IPS-20b (cell line): Measurements from ENCODE around the gene GID8.
A peak's percentile ranks its signal among the peaks of the same experiment; 100 is the strongest.

Experiments used
- H3K27ac ChIP-seq: one replicate; pipeline ENCODE4 v1.5.1; 2013; ENCODE audit warnings: low read length
- H3K27me3 ChIP-seq: 2 replicates; pipeline ENCODE4 v1.6.1; 2013; ENCODE audit warnings: mild to moderate bottlenecking, low read length, inconsistent platforms; ENCODE audit not compliant: insufficient read depth
- H3K36me3 ChIP-seq: 2 replicates; pipeline ENCODE4 v1.6.1; 2013; ENCODE audit warnings: low read depth, mild to moderate bottlenecking, inconsistent platforms, low read length, moderate library complexity; ENCODE audit not compliant: insufficient read depth
- H3K4me1 ChIP-seq: 2 replicates; pipeline ENCODE4 v1.6.1; 2013; ENCODE audit warnings: mild to moderate bottlenecking, control low read depth, inconsistent platforms, low read length, moderate library complexity; ENCODE audit not compliant: insufficient read depth
- H3K4me3 ChIP-seq: 2 replicates; pipeline ENCODE4 v1.5.1; 2013; ENCODE audit warnings: mild to moderate bottlenecking, low read length, inconsistent platforms
- H3K9ac ChIP-seq: 2 replicates; pipeline ENCODE4 v1.6.1; 2013; ENCODE audit warnings: low read depth, mild to moderate bottlenecking, inconsistent platforms, low read length, moderate library complexity
- H3K9me3 ChIP-seq: 2 replicates; pipeline ENCODE4 v1.6.1; 2013; ENCODE audit warnings: mild to moderate bottlenecking, low read depth, low read length, inconsistent platforms; ENCODE audit not compliant: insufficient read depth

The GID8 gene

DNA sequence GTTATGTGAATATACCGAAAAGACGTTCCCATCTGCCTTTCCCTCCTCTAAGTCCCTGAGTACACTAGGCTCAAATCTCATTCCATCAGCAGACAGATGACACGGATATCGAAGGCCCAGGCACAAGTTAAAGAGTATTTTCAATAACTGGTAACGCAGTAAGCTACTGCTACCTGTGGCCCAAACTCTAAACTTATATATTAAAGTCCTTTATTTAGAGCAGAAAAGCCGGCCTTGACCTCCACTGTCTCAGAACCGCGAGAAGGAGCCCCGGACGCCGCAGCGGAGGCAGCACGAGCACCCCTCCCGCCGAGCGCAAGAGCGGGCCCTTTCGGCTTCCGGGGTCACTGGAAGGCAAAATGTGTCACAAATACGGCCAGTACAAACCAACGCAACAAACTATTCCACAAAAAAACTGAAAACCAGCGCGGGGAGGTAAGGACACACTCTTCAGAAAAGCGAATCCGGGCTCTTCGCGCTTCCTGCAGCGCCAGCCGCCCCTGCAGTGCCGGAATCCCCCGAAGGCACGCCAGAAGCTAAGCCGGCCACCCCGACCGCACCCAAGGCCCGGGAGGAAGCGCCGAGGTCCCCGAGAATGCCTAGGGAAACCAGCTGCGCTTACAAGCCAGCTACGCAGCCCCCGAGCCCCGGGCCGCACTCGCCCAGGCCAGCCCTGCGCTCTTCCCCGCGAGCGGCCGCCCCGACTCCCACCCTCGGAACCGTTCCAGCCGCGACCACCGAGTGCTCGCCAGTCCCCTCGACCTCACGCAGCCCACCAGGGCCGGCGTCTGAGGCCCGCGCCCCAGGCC, 12.3 kb upstream of the GID8 start:
- H3K9ac ChIP-seq, result peak overlapping the region; percentile 92
- 0 out of 2 replicates have a peak, but pooled peaks cover 5% of the 10 kb centered on the region for H3K36me3 ChIP-seq
- H3K4me3 ChIP-seq, result peak overlapping the region; percentile 99
- no peaks in the 10 kb centered on the region for H3K27me3 ChIP-seq
- H3K27ac ChIP-seq, result peak overlapping the region; percentile 45
- H3K9me3 ChIP-seq, result no peaks in the 10 kb centered on the region
- H3K4me1 ChIP-seq, result peaks cover 41% of the 10 kb centered on the region

- Histone ChIP-seq H3K9ac (peak within 1 kb of the TSS; percentile 92), H3K4me3 (peak within 1 kb of the TSS; percentile 99), H3K27me3 (no peaks in the 10 kb centered on the region), H3K9me3 (no peaks in the 10 kb centered on the region), H3K36me3 (0 out of 2 replicates have a peak, but pooled peaks cover 7% of the 10 kb centered on the region), H3K4me1 (peaks cover 49% of the 10 kb centered on the region), H3K27ac (peak within 1 kb of the TSS; percentile 95)
Observed at GRCh38 chr20:62926229-62927127, 11.5 kb upstream of the GID8 start, which contains the start of gene DIDO1. DIDO1 (minus strand) TSS chr20:62926505.

GRCh38 chr20:62927128-62927705, 10.7 kb upstream of the GID8 start:
- Histone ChIP-seq H3K4me1 (peaks cover 53% of the 10 kb centered on the region), H3K9ac (peak overlapping the region; percentile 92; the same call in 1 of the 2 replicates), H3K36me3 (0 out of 2 replicates have a peak, but pooled peaks cover 7% of the 10 kb centered on the region), H3K27ac (peak overlapping the region; percentile 95), H3K27me3 (no peaks in the 10 kb centered on the region), H3K9me3 (no peaks in the 10 kb centered on the region), H3K4me3 (peak overlapping the region; percentile 99)

DNA sequence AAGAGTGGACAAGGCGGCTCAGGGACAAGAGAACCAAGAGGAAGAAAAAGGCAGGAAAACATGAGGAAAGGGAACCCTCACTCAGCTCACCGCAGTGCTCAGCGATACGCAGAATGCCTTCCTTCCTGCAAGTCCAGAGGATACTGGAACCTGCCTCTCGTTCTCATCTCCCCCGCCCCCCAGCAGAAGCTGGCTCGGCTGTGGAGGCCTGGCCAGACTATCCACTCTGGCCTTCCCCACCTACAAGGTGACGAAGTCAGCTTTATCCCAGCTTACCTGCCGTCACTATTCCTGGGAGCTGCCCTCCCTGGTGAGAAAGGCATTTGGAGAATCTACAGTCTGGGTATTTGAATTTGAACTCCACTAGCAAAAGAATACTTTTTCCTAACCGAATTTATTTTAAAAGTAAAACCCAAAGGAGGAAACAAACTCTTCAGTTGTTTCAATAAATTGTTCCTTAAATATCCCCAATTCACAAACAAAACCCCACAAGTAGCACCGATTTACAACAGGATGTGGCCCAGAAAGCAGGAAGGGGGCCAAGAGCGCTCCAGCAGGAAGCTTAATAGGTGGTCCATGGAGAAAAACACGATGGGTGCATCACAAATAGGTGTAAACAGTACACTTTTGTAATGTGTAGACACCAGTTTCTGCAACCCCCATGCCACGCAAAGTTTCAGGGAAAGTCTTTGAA, 9.6 kb upstream of the GID8 start:
- Histone ChIP-seq H3K4me3 (peak overlapping the region; percentile 99), H3K27ac (peak overlapping the region; percentile 95), H3K9me3 (no peaks in the 10 kb centered on the region), H3K9ac (peak overlapping the region; percentile 92), H3K36me3 (peaks cover 16% of the 10 kb centered on the region; the same call in 1 of the 2 replicates), H3K27me3 (no peaks in the 10 kb centered on the region), H3K4me1 (peaks cover 45% of the 10 kb centered on the region)

- H3K9me3 ChIP-seq, result no peaks in the 10 kb centered on the region
- peaks cover 23% of the 10 kb centered on the region for H3K36me3 ChIP-seq
- peak overlapping the region; percentile 99 for H3K4me3 ChIP-seq
- H3K27me3 ChIP-seq, result no peaks in the 10 kb centered on the region
- H3K4me1 ChIP-seq, result peaks cover 43% of the 10 kb centered on the region
- peak overlapping the region; percentile 95 for H3K27ac ChIP-seq
- peak overlapping the region; percentile 92; the same call in 1 of the 2 replicates for H3K9ac ChIP-seq
Observed at GRCh38 chr20:62929051-62929538, 8.9 kb upstream of the GID8 start.

DNA sequence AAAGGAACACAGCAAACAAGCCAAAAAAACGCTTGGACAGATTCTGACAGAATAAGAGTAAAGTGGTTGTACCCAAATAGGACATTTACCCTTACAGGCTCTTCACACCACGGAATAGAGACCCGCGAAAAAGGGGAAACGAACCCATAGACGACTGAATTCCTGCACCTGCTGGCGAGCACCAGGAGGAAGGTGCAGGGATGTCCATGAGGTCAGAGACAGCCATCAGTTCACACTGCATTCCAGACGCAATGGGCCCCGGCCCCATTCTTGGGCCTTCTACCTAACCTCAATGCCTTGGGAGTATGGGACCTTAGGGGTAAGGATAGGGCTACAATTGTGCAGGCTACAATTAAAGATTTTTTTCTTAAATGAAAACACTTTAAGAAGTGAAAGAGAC, 6.5 kb upstream of the GID8 start:
- H3K4me1 ChIP-seq, result peaks cover 52% of the 10 kb centered on the region
- H3K9me3 ChIP-seq, result no peaks in the 10 kb centered on the region
- H3K9ac ChIP-seq, result no peak overlapping the region
- peaks cover 44% of the 10 kb centered on the region for H3K36me3 ChIP-seq
- H3K27me3 ChIP-seq, result no peaks in the 10 kb centered on the region
- H3K4me3 ChIP-seq, result no peak overlapping the region
- no peak overlapping the region for H3K27ac ChIP-seq

DNA sequence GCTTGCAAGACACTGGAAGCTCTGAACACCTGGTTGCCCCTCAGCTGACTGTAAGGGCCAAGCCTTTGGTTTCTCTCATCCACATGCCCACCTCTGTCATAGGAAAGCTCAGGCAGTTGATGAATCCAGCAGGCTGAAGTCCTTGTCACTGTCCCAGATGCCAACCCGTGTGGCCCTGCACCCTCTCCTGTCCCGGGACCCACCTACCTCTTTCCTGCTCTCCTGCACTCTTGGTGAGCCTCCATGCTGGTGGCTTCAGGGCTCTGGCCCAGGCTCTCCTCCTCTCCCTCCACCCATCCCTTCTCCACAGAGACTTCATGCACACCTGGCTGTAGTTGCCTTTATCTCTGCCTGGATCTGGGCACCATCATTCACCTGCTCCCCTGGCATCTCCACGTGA, 4.0 kb upstream of the GID8 start:
- no peak overlapping the region for H3K27ac ChIP-seq
- H3K9ac ChIP-seq, result no peak overlapping the region
- H3K4me1 ChIP-seq, result peaks cover 40% of the 10 kb centered on the region
- H3K4me3 ChIP-seq, result no peak overlapping the region
- peaks cover 44% of the 10 kb centered on the region for H3K36me3 ChIP-seq
- no peaks in the 10 kb centered on the region for H3K9me3 ChIP-seq
- H3K27me3 ChIP-seq, result no peaks in the 10 kb centered on the region

DNA sequence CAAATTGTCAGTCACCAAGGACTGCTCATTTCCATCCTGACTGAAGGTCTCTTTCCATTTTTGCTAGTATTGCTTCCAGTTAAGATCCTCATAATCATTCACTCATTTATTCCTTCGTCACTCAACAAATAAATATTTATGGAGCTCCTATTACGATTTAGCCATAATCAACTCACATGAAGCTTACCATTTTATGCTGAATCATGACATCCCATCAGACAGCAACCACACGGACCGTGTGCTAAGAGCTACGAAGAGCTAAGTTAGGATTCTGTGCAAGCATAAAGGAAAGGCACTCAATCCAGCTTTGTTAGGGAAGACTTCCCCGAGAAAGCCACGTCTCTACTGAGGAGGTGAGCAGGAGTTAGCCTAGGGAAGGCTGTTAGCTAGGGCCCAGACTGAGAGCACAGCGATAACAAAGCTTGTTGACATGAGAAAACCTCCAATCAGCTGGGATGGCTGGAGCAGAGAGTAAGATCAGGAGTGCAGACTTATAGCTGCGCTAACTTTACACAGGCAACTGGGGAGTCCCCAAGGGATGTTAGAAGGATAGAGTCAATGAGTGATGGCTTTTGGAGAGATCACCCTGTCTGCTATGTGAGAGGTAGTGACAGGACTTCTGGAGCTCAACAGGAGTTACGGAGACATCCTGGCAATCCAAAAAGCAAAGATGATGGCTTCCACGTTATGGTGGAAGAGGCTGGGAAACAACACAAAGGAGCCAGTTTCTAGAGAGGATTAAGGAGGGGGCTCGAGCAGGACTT, 2.6 kb upstream of the GID8 start:
- Histone ChIP-seq H3K27ac (no peak overlapping the region), H3K9ac (peak overlapping the region; percentile 37), H3K36me3 (peaks cover 42% of the 10 kb centered on the region), H3K4me1 (peaks cover 45% of the 10 kb centered on the region), H3K27me3 (no peaks in the 10 kb centered on the region), H3K9me3 (no peaks in the 10 kb centered on the region), H3K4me3 (peak overlapping the region; percentile 100)

- Histone ChIP-seq H3K4me1 (peaks cover 39% of the 10 kb centered on the region), H3K27me3 (no peaks in the 10 kb centered on the region), H3K9me3 (no peaks in the 10 kb centered on the region), H3K36me3 (peaks cover 44% of the 10 kb centered on the region), H3K4me3 (peak overlapping the region; percentile 100), H3K9ac (peak overlapping the region; percentile 37; the same call in 1 of the 2 replicates), H3K27ac (no peak overlapping the region)
Observed at GRCh38 chr20:62935968-62936585, 1.9 kb upstream of the GID8 start.
